Prostate gland (tissue), 2 donors: ENCODE measurements around the gene HIGD1A.

Experiments used
- POLR2A ChIP-seq: fragments of 450-650 bp; IDR thresholded peaks from one replicate; pipeline ENCODE4 v1.6.1; 2016; ENCODE audit warnings: antibody characterized with exemption, mild to moderate bottlenecking
- TF ChIP-seq, protein P1 (sequence below), 4 experiments: fragments of 200-600 bp in 2 of 4; fragments of 450-650 bp in 2 of 4; sonication (generic) in 2 of 4; IDR thresholded peaks; 1 replicate in 3 of 4; 2 replicates in 1 of 4; pipeline ENCODE4 v1.5.1; 2016 to 2019; ENCODE audit warnings: antibody characterized with exemption in 4 of 4, mild to moderate bottlenecking in 2 of 4, moderate library complexity in 2 of 4

DNA sequence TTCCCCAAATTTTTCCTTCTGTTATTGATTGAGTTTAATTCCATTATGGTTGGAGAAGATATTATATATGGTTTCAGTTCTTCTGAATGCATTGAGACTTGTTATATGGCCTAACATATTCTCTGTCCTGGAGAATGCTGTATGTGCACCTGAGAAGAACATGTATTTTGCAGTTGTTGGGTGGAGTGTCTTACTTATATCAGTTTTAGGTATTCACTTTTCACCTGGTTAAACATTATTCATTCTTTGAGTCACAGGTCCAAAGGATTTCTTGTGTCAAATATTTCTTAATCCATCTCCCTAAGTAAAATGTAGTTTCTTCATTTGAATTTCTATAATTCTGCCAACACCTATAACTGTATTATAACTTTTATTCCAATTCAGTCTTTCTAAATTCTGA, 22.7 kb upstream of the HIGD1A start:
- TF ChIP-seq, protein P1, sequence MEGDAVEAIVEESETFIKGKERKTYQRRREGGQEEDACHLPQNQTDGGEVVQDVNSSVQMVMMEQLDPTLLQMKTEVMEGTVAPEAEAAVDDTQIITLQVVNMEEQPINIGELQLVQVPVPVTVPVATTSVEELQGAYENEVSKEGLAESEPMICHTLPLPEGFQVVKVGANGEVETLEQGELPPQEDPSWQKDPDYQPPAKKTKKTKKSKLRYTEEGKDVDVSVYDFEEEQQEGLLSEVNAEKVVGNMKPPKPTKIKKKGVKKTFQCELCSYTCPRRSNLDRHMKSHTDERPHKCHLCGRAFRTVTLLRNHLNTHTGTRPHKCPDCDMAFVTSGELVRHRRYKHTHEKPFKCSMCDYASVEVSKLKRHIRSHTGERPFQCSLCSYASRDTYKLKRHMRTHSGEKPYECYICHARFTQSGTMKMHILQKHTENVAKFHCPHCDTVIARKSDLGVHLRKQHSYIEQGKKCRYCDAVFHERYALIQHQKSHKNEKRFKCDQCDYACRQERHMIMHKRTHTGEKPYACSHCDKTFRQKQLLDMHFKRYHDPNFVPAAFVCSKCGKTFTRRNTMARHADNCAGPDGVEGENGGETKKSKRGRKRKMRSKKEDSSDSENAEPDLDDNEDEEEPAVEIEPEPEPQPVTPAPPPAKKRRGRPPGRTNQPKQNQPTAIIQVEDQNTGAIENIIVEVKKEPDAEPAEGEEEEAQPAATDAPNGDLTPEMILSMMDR (IDR thresholded peaks at IDR 0.05) = no peak
- no peak for TF ChIP-seq POLR2A
